Renal cortex interstitium (tissue), 11 donors: ENCODE data around the gene MXI1. TPM values are rescaled to one million over a fixed set of nuclear protein-coding genes. Genes with fewer than 3 reads are reported as not detected.
"Not testable (repeated sequence)": the region's sequence is repeated elsewhere in the genome, so short reads cannot be mapped to it uniquely, and the experiment has no call there.

Source experiments
- DNase-seq, 11 donors: peaks; one replicate each; pipeline ENCODE4 v3.0.0-alpha.2; 2013; ENCODE audit warnings: low read depth in 9 of 11, low spot score in 4 of 11; ENCODE audit errors: extremely low read depth in 1 of 11
- polyA plus RNA-seq, 3 donors: library from polyadenylated mRNA; unstranded; fragments of 120-200 nt; gene quantifications; one replicate each; pipeline ENCODE4 v1.2.1, GENCODE V29; 2013; ENCODE audit not compliant: insufficient read length in 3 of 3

Gene MXI1
- polyA plus RNA-seq, 3 donors = 41.5 to 57.5 (median 49.8) TPM

GRCh38 chr10:110224992-110225391, 17.6 kb downstream of the MXI1 start:
- no peak for DNase-seq

- DNase-seq = no peak
Observed at GRCh38 chr10:110225441-110225755, 18.0 kb downstream of the MXI1 start.

- peak in 9 of 11 donors; percentile 77 to 94 (median 89) for DNase-seq
Observed at GRCh38 chr10:110225756-110226542, 18.5 kb downstream of the MXI1 start.

- DNase-seq = peak in 8 of 11 donors; percentile 72 to 91 (median 89)
Observed at GRCh38 chr10:110226543-110226925, 19.1 kb downstream of the MXI1 start.

- DNase-seq = peak in 4 of 11 donors; percentile 26 to 68 (median 32)
Observed at GRCh38 chr10:110226926-110227641, 19.7 kb downstream of the MXI1 start.

GRCh38 chr10:110228066-110228465, 20.7 kb downstream of the MXI1 start:
- no peak for DNase-seq

- DNase-seq = no peak
Observed at GRCh38 chr10:110229155-110229554, 21.8 kb downstream of the MXI1 start.

GRCh38 chr10:110233846-110234245, 26.4 kb downstream of the MXI1 start:
- DNase-seq = no peak

- DNase-seq = no peak
Observed at GRCh38 chr10:110237894-110238480, 30.6 kb downstream of the MXI1 start.

- DNase-seq = no peak
Observed at GRCh38 chr10:110239892-110240291, 32.5 kb downstream of the MXI1 start.

- no peak for DNase-seq
Observed at GRCh38 chr10:110241407-110241806, 34.0 kb downstream of the MXI1 start.

GRCh38 chr10:110241841-110242240, 34.4 kb downstream of the MXI1 start:
- DNase-seq = no peak

GRCh38 chr10:110242511-110242910, 35.1 kb downstream of the MXI1 start:
- no peak for DNase-seq

- no peak for DNase-seq
Observed at GRCh38 chr10:110244550-110244949, 37.1 kb downstream of the MXI1 start.

- not testable (repeated sequence) for DNase-seq
Observed at GRCh38 chr10:110247833-110248232, 40.4 kb downstream of the MXI1 start.

GRCh38 chr10:110249489-110249888, 42.1 kb downstream of the MXI1 start:
- DNase-seq = not testable (repeated sequence)

GRCh38 chr10:110251392-110251791, 44.0 kb downstream of the MXI1 start:
- DNase-seq = not testable (repeated sequence)

GRCh38 chr10:110252151-110252550, 44.7 kb downstream of the MXI1 start:
- no peak for DNase-seq

- no peak for DNase-seq
Observed at GRCh38 chr10:110254467-110254866, 47.1 kb downstream of the MXI1 start.

- no peak for DNase-seq
Observed at GRCh38 chr10:110258542-110258941, 51.1 kb downstream of the MXI1 start.
